SIG-M5 treated with dmso at 0.1 percent for 504 hours (cell line): ENCODE results near the gene NAALAD2.
"Not testable (repeated sequence)": the region's sequence is repeated elsewhere in the genome, so short reads cannot be mapped to it uniquely, and the experiment has no call there.

ENCODE experiments used
- DNase-seq: peaks from one replicate; lab custom pipeline; 2025; ENCODE audit not compliant: unreplicated experiment; lab: John Stamatoyannopoulos, UW

The NAALAD2 gene

GRCh38 chr11:90134478-90135003 lies at the start of gene NAALAD2:
Gene NAALAD2, plus strand, starts transcription at chr11:90134663. Its CDS starts 96 bp downstream, at chr11:90134759.
- DNase-seq, result no peak

GRCh38 chr11:90085650-90086049 lies 48.8 kb upstream of the NAALAD2 start, which contains the start of gene UBTFL1:
Gene UBTFL1, plus strand, starts transcription at chr11:90085950. Its CDS starts 0 bp downstream, at chr11:90085950.
- DNase-seq, result not testable (repeated sequence)

- not testable (repeated sequence) for DNase-seq
Measured at GRCh38 chr11:90088731-90089130, 45.7 kb upstream of the NAALAD2 start.

GRCh38 chr11:90095230-90095924 lies 39.1 kb upstream of the NAALAD2 start:
- DNase-seq, result not testable (repeated sequence)

- not testable (repeated sequence) for DNase-seq
Measured at GRCh38 chr11:90098261-90098660, 36.2 kb upstream of the NAALAD2 start.

GRCh38 chr11:90100431-90100830 lies 34.0 kb upstream of the NAALAD2 start:
- no peak for DNase-seq

GRCh38 chr11:90113541-90113940 lies 20.9 kb upstream of the NAALAD2 start:
- DNase-seq, result no peak

- no peak for DNase-seq
Measured at GRCh38 chr11:90120191-90120590, 14.3 kb upstream of the NAALAD2 start.

- DNase-seq, result no peak
Measured at GRCh38 chr11:90124371-90124770, 10.1 kb upstream of the NAALAD2 start.

- no peak for DNase-seq
Measured at GRCh38 chr11:90124946-90125345, 9.5 kb upstream of the NAALAD2 start.

GRCh38 chr11:90133560-90134477 lies 644 bp upstream of the NAALAD2 start:
- DNase-seq, result no peak

GRCh38 chr11:90135016-90135415 lies 553 bp downstream of the NAALAD2 start:
- no peak for DNase-seq

- DNase-seq, result no peak
Measured at GRCh38 chr11:90148900-90149299, 14.4 kb downstream of the NAALAD2 start.

- not testable (repeated sequence) for DNase-seq
Measured at GRCh38 chr11:90166982-90167573, 32.6 kb downstream of the NAALAD2 start.

GRCh38 chr11:90167704-90168103 lies 33.2 kb downstream of the NAALAD2 start:
- DNase-seq, result not testable (repeated sequence)

- DNase-seq, result no peak
Measured at GRCh38 chr11:90168571-90168970, 34.1 kb downstream of the NAALAD2 start.

GRCh38 chr11:90171359-90171758 lies 36.9 kb downstream of the NAALAD2 start:
- DNase-seq, result no peak

GRCh38 chr11:90176069-90176468 lies 41.6 kb downstream of the NAALAD2 start:
- no peak for DNase-seq

GRCh38 chr11:90178751-90179150 lies 44.3 kb downstream of the NAALAD2 start:
- DNase-seq, result peak; percentile 1

GRCh38 chr11:90179923-90180322 lies 45.5 kb downstream of the NAALAD2 start:
- DNase-seq, result no peak

- DNase-seq, result no peak
Measured at GRCh38 chr11:90187839-90188238, 53.4 kb downstream of the NAALAD2 start.
